GM18507 (cell line): ENCODE results near the gene FHIT.

Experiments used
- DNase-seq: peaks from one replicate; pipeline ENCODE4 v3.0.0; 2011; ENCODE audit warnings: low read depth; ENCODE audit not compliant: insufficient read length; ENCODE audit errors: extremely low spot score
- FAIRE-seq: peaks from 2 replicates; lab custom pipeline; 2011; peaks lifted over from hg19 to GRCh38; lab: Jason Lieb, UNC

Gene FHIT

DNA sequence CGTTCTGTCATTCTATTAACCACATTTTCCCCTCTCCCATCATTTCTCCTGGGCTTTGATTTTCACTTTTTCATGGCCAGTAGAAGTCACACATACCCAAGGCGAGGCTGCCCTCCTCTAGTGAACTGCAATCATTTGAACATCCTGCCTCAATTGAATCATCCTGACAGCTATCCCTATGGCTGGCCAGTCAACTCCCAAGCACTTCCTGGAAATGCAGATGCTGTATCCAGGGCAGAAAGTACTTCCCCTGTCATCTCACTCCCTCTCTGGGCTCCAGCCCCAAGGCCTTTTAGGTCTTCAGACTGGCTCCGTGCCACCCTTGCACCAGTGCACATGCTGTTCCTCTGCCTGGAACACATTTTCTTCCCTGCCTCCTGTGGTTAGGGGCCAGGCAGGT, 1463.1 kb downstream of the FHIT start:
- DNase-seq (no peak), FAIRE-seq (no peak)

DNA sequence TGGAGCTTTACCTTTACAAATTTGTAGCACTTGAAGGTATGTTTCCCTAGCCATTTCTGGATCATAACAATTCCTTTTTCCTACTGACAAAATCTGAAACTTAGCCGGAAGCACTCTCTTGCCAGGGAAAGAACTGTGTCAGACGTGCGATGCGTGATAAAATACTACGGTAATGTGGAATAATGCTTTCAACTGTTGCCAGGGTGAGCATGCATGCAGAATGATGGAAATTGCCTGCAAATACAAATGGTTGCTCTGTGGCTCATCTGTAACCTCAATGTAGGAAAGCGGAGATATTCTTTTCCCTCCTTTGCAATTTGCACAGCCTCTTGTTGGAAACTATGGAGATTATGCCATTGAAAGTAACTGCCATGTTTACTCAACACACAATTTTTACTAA, 1464.9 kb downstream of the FHIT start:
- DNase-seq = no peak
- FAIRE-seq = no peak

DNA sequence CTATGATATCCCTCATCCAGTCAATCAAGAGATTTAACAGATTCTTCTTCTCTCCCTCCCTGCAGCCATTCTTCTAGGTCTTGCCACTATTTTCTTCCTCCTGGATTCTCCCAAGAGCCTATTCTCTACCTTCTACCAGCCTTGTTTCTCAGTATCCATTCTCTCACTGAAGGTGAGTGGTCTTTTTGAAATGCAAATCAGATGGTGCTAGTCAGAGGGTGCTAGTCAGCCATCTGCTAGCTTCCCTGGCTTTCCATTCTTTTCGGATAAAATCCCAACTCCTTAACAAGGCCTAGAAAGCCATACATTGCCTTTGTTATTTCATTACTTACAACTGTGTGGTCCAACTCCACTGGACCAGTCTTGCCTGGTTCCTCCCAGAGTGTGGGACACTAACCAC, 1467.1 kb downstream of the FHIT start:
- no peak for DNase-seq
- FAIRE-seq = no peak

DNA sequence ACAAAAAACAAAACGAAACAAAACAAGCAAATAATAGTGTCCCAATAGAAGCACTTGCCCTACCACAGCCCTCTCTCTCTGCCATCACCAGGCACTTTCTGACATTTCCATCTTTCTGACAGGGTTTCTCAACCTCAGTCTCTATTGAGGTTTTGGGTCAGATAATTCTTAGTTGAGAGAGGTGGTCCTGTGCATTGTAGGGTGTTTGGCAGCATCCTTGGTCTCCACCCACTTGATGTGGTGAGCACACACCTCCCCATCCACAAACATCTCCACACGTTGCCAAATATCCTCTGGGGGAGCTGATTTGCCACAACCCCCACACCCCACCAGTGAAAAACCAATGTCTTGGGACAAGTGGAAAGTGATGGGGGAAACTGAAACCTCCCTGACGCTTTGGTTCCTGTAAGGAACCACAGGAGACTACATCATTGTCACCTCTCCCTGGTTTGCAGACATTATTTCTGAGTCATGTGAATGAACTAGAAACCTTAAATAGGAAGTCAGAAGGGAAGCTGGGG, 1467.7 kb downstream of the FHIT start:
- FAIRE-seq (no peak), DNase-seq (no peak)

DNA sequence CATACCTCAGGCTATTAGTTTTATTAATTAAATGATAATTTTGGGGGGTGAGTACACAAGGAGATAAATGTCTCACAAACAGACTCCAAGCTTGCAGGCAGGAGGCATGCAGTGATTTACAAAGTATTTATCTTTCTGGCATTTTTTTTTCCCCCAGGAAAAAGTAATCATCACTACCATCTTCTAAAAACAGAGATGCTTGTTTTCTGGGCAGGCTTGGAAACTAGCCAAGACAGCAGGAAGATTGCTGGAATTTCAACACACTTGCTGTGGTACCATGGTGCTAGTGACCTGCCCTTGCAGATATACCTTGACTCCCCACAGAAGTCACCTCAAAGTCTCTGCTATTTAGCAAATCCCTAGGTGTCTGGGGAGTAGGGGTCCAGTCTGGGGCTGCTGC, 1468.6 kb downstream of the FHIT start:
- FAIRE-seq (no peak), DNase-seq (no peak)

DNA sequence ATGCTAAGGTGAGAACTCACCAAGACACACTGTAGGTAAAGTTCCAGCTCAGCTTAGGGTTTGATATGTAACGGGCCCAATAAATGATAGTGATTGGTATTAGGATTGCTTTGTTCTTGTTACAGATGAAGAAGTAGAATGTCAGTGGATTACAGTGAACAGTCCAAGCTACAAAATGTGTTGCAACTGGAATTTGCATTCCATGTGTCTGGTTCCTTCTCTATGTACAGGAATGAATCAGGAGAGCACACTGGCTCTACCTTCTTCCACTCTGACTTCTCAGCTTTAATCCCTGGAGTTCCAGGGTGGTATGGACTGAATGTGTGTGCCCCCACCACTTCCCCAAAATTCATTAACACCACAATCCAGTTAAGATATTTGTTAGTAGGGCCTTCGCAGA, 1471.0 kb downstream of the FHIT start:
- DNase-seq (no peak), FAIRE-seq (no peak)

DNA sequence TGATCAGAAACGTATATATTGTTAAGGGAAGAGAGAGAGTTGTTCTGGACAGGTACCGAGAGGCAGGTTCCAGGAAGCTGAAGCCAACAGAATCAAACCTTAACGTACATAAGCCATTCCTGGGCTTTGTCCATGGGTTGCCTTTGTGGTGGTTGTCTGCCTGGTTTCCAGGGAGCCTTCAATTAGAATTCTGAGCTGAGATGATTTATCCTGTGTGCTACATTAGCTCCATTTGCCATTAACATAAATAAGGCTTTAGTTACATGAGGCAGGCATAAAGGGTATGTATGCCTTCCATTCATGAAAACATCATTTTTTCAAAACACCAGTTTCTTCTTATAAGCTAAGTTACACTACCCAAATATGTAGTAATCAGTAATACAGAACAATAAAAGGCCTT, 1472.0 kb downstream of the FHIT start:
- FAIRE-seq (no peak), DNase-seq (no peak)

DNA sequence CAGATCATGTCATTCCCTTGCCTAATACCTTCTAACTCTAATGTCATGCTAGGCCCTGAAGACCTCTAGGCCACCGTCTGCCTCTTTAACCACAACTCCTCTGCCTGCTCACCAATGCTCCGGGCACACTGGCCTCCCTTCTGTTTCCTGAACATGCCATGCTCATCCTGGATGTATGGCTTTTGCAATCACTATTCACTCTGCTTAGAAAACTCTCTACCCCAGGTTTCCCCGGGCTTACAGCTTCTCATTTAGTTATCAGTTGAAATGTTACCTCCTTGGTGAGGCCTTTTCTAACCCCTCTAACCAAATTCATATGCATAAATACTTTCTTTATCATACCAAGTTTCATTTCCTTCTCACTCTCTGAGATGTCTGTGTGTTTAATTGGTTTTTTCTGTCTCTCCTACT, 1473.6 kb downstream of the FHIT start:
- DNase-seq = no peak
- FAIRE-seq = no peak

DNA sequence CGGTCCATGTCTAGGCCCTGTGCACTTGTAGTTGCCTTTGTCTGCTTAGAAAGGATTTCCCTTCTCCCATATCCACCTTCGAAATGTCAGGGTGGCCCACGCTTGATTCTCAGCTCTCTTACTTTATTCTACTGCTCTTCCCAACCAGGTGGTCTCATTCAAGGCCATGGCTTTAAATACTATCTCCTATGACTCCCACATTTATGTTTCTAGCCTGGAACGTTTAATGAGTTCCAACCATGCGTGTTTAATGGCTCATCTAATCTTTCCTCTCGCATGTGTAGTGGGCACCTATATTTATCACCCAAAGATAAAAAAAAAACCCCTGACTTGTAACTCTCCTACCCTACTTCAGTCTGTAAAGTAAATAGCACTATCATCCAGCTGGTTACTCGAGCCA, 1474.2 kb downstream of the FHIT start:
- FAIRE-seq (no peak), DNase-seq (no peak)

DNA sequence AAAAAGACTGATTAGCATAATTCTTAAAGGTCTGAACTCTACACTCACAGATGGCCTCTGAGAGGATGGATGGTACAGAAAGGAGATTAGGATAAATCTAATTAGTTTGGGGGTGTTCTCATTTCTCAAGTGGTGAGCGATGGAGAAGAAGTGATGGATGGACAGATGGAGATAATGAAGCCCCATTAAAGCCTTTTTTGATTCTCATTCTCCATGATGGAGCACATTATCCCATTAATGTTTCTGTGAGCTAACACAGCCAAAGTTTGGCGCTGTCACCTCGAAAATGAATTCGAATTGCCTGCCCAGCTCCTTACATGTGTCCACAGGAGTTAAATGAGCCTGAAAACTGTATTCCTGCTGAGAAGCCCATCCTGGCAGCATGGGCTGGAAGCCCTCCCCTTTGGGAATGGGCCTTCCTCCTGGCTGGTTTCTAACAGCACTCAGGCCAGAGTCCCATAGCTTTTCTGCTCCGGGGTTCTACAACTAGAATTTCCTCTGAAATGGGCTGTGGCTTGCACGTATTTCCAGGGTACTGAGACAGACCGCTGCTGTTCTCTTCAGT, 1475.4 kb downstream of the FHIT start:
- DNase-seq (no peak), FAIRE-seq (no peak)

DNA sequence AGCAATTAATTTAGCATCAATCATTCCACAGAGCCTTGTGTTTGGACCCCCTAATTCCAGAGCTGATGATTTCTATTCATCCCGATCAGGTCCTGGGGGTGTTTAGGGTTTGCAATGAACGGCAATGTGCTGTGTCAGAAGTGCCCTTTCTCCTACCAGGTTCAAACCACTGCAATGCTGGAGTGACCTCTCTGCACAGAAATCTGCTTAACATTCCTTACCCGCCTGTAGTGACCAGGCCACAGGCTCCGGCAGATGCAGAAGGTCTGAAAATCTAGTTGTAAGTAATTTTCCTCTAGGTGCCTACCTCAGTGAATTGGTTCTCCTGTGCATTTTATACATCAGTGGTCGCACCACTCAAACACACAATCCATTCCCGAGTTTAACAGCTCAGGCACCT, 1476.1 kb downstream of the FHIT start:
- FAIRE-seq = no peak
- no peak for DNase-seq

DNA sequence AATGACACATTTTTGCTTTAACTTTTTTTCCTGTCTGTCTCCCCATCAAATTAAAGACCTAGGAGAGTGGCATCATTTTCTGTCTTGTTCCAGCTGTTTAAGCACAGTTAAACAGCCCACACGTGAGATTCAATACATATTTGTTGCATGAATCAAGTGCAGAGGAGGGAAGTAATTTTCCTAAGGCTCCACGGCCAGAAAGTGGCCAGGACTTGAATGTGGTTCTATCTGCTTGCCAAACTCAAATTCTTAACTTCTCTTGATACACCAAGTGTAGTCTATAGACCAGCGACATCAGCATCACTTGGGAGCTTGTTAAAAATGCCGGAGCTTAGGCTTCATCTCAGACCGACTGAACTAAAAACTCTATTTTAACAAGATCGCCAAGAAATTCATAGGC, 1476.6 kb downstream of the FHIT start:
- FAIRE-seq = no peak
- no peak for DNase-seq

DNA sequence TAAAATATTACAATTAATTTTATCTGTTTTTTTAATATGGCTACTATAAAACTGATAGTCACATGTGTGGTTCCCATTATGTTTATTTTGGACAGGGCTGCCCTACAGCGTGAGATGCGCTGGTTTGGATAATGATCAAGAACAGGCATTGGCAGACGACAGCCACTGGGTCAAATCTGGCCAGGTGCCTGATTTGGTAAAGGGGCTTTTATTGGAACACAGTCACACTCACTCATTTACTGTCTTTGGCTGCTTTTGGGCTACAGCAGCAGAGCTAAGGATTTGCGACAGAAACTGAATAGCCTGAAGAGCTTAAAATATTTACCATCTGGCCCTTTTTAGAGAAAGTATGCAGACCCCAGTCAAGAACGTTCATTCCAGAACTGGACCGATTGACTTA, 1477.3 kb downstream of the FHIT start:
- FAIRE-seq (no peak), DNase-seq (no peak)

DNA sequence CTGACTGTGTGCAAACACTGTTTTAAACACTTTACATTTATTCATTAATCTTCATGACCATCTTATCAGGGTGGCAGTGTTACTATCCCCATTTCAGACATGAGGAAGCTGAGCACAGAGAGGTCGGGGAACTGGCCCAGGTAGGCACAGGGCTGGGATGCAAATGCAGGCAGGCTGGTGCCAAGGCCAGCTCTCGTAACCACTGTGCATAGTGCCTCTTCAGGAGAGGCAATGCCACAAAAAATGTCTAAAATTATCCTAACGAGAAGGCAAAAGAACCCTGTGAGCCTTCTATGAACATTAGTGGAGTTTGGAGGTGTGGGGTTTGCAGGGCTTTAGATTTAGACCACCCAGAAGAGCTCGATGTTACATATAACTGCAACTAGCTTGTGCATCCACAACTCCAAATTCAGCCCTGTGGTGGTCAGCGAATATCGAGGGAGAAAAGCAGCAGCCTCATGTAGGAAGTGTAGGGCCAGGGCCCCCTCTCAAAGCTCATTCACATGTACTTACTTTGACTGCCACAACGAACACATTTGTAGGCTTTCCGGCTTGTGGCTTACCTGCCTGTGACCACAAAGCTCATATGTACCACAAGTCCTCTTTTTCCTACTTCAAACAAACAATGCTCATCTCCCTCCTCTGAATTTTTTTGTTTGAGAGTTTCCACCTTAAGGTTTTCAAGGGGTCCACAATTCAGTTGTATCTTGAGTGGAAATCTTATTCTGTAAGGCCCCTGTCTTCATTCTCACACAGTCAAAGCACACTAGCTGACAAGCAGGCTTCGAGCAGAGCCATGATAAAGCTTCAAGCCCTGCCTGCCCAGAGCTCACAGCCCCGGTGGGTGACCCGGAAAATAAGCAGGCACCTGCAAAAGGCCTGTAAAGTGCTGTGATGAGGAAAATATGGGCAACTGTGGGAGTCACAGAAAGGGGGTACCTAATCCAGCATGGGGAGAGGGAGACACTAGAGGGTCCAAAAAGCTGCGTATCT, 1478.5 kb downstream of the FHIT start:
- DNase-seq = no peak
- FAIRE-seq = no peak

DNA sequence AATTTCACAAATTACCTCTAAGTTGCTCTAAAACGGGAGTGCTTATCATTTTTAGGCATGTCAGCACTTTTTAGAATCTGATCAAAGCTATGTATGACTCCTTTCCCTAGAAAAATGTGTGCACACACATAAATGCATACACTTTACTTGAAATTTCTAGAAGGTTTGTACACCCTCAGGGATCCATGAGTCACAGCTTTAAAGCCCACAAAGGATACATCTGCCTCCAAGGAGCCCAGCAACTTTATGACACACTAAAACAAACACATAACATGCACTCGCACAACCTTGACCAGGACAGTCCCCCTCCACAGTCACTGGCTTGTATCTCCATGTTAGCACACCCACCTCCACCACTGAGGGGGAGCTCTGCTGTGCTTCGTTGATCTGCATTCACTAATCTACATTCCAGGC, 1479.5 kb downstream of the FHIT start:
- DNase-seq (no peak), FAIRE-seq (no peak)

DNA sequence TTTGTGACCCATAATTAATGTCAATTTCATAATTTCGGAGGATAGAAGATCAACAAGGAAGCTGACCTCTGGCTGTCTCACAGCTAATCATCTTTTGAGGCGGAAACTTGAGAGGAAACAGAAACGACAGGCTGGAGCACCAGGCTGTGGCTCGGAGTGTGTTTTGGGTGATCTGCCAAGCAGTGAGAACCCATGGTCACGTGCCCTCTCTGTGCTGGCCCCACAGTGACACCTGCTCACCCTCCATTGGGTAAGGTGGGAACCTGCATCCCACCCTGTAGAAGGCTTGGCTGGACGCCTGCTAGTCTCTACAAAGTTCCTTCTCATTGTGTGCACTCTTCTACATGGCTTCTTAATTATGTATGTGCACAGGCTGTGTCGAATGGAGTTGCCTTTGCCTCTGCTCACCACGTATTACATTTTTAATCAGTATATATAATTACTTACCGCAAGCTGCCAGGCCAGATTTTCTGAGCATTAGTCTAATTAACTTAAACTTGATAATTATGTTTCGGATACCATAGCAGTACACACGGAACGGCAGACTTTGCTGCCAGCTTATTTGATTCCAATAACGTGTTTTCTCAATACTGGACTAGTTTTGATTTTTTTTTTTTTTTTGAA, 1482.0 kb downstream of the FHIT start:
- DNase-seq = no peak
- FAIRE-seq = no peak

DNA sequence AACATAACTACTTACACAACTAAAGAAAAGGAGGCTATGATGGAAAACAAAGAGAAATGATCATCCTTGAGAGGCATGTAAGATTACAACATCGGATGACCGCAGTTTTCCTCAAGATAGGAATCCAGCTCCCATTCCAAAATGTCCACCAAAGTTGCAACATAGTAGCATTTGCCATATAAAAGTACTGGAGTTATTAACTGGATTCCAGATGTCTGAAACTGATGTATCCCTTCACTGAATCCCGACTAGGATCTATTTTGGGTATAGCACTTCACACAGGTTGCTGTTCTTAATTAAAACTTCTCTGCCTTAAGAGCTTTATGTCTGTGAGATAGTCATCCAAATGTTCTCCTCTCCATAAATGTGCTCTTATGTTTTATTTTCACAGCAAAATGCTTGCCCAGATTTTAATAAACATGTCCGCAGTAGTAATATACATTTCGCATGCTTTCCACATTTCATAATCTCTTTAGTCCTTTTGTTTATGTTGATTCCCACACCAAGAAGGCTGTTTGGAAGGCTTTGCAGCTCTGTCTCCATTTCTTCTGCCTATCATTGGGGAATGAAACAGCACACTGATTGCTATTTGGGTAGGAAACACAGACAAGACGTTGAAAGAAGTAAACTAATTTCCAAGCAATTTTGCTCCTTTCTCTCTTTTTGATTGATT, 1484.9 kb downstream of the FHIT start:
- FAIRE-seq = no peak

DNA sequence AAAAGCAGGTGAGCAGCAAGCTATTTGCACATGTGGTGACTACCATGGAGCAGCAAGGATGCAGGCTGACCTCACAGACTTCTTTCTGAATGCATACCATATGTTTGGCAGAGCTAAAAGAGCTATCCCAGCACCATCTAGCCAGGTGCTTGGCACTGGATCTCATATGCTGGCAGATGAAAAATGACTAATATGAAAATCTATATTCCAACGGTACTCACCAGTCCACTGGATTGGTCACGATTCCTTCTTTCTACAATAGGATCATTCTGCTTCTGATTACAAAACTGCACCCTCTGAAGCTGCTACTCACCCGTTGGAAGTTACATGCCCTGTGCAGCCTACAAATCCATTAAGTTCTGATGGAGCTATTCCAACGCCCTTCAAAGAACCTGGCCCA, 1487.1 kb downstream of the FHIT start:
- FAIRE-seq (no peak), DNase-seq (no peak)

More for the DNA sequence above, 1484.9 kb downstream of the FHIT start:
- DNase-seq = no peak

DNA sequence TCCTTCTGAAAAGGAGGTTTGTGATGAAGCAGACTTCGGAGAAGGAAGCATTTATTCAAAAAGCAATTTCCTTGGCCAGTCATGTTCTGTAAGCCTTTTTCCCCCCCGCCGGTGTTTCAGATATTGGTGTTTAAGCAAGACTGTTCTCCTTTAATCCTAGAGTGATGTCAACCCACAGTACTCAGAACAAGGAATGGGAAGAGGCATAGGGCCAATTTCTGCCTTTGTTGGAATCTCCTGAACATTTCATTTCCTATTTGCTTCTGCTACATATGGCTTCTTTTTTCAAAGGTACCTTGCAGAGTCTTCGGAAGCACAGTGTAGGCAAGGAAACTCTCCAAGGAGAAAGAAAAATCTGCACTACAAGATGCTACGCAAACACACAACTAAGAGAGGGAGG, 1488.3 kb downstream of the FHIT start:
- no peak for DNase-seq

More for the DNA sequence above, 1488.3 kb downstream of the FHIT start:
- no peak for FAIRE-seq
